GM18520 (cell line): ENCODE measurements around the gene CRHR2.

Experiments
- ATAC-seq: cut with Tn5 transposase; IDR thresholded peaks from one replicate; pipeline ENCODE4 v1.9.1; 2021; ENCODE audit not compliant: unreplicated experiment

Gene CRHR2

DNA sequence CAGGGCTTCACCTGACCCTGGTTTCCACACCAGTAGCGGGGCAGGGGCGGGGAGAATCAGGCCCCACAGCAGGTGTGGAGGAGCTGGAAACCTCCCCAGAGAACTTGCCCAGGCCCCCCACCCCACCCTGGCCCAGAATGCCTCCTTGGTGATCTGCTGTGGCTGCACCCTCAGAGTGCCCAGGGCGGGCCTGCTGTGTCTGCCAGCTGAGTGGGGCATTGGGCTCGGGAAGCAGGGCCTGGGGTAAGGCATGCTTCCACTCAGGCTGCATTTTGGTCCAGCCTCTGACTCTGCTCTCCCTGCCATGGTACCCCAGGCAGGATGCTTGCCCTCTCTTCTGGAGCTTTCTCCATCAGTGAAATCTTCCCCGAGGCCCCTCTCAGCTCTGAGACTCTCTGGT lies 1.1 kb upstream of the CRHR2 start:
- ATAC-seq = no peak

DNA sequence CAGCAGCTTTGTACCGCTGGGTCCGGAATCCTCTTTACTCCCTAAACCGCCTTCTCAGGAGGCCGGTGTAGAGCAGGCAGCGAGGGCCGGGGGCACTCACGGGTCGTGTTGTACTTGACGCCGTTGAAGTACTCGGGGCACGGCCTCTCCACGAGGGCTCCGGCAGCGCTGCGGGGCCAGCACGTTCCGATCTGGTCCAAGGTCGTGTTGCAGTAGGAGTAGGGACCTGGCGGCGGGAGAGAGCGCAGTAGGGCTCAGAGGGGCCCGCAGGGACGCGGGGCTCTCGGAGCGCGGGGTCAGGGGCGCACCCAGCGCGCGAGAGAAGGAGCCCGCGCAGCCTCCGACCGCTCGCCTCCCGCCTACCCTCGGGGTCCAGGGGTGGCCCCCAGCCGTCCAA lies 443 bp downstream of the CRHR2 start:
- no peak for ATAC-seq

DNA sequence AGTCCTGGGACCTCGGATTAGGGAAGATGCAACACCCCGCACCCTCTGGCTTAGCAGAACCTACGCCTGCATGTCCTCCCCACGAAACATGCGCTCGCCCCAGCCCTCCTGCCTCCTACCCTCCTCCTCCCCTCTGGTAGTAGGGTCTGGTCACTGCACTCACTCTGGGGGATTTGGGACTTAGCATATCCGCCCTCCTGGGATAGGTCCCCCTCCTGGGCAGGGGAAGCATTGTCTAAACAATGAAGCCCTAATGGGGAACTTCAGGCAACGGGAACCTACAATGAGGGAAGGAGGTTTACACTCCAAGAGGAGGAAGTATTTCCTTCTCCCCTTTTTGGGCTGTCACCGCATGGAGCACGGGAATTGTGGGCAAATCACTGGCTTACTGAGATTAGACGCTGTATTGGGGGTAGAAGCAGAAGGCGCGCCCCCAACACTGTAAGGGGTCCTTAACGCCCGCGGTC lies 892 bp downstream of the CRHR2 start:
- ATAC-seq = no peak

DNA sequence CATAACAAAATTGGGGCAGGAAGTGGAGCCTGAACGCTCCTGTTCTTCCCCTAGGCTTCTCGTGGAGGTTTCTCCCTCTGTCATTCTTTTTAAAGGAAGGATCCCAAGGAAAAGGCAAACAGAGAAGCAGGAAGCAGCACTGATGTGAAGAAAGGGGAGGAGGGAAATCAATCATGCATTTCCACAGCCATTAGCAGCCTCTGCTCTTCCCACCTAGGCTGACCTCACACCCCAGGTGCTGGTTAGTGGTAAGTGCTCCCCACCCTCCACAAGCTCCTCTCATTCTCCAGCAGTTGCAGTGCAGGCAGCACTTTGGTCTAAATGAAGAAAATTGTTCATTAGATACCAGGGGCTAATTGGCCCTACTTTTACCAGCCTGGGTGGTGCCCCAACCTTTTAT lies 2.6 kb downstream of the CRHR2 start:
- ATAC-seq = no peak

DNA sequence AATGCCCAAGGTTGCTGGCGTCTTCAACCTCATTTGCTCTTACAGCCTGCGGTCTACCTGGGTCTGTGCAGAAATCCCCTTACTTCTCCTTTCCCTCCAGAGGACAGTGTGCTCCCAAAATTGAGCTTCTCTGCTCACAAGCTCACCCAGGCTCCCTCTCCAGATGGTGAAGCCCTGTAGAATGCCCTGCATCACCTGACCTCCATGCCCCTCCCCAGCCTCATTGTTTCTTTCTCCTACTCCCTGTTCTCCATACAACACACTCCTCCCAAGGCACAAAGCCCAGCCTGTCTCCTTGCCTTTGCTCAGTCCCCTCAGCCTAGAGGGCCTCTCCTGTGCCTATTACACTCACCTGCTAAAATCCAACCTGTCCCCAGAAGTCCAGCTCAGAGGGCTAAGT lies 3.5 kb downstream of the CRHR2 start:
- no peak for ATAC-seq

DNA sequence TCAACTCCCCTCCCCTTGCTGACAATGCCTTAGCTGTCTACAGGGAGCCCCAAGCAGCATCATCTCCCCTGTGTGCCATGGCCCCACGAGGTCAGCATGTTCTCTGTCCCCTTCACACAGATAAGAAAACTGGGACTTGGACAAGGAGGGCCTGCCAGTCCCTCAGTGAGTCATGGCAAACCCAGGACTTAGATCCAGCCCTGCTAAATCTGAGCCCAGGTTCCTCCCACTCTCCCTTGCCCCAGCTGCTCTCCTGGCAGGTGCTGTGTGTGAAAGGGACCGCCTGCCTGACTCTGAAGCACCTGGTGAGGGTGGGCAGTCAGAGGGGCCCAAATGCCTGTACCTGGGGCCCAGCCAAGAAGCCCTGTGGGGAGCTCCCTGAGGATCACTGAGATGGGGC lies 7.4 kb downstream of the CRHR2 start:
- ATAC-seq = no peak

DNA sequence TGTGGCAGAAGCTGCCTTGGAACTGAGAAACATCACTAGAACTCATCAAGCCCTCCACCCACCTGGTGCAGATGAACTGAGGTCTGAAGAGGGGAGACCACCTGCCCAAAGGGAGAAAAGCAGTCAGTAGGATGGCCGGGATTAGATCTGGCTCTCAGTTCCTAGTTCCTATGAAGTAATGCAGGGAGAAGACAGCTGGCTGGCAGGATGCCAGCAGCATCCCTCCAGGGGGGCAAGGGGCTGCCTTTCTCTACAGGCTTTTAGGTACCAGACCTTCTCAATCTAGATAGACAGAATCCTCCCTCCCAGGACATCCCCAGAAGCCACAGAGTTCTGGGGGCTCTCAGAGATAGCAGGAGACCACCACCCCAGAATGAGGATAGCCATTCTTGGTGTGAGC lies 7.8 kb downstream of the CRHR2 start:
- ATAC-seq = no peak

DNA sequence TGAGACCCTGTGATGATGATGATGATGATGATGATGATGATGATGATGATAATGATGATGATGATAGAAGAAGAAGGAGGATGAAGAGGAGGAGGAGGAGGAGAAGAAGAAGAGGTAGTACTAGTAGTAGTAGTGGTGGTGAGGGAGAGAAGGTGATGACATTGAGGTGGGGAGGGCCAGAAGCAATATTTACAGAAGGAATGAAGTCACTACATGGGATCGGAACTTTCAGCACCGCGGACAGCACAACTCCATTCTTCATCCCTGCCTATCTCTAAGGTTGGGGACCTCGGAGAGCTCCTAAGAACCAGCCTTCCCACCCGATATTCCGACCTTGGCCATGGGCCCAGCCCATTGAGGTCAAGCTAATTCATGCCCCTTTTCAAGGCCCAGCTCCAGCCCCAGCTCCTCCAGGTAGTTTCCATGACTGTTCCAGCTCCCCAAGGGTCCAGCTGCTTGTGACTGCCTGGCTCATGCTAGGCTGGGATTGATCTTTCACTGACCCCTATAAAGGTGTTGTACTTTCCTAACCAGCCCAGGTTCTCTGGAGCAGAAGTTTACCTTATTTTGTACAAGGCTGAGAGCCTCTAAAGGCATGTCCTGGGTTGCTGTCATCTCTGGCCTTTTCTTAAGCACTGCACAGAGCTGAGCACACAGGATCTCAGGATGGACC lies 10.3 kb downstream of the CRHR2 start:
- no peak for ATAC-seq

DNA sequence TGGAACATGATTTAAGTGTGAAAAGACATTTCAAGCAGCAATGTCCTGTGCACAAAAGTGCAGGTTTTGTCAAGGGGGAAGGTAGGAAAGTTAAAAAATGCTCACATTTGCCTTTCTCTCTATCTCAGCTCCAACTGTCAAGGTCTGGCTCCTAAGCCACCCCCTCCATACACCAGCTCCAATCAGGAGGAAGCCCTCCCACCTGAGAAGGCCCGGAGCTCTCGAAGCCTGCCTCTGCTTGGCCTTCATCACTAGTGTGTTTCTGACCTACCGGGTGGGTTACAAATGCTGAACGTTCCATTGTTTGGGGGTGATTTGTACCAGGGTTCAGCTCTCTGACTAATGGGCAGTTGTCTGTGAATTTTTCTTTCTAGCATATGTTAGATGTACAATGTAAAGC lies 14.2 kb downstream of the CRHR2 start:
- ATAC-seq = no peak

DNA sequence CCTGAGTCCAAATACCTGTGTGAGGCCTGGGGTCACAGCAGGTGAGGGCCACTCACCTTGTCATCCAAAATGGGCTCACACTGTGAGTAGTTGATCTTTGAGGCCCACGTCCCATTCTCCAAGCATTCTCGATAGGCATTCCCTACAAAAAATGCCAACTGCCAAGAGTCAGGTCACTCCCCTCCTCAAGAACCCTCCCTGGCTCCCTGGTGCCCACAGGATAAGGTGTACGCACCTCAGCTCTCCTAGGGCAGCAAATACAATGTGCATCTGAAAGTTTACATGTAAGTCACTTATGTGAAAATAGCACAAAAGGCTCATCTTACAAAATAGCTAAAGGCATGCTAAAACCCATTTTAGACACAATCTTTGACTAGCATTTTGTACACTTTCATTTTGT lies 15.1 kb downstream of the CRHR2 start:
- no peak for ATAC-seq

DNA sequence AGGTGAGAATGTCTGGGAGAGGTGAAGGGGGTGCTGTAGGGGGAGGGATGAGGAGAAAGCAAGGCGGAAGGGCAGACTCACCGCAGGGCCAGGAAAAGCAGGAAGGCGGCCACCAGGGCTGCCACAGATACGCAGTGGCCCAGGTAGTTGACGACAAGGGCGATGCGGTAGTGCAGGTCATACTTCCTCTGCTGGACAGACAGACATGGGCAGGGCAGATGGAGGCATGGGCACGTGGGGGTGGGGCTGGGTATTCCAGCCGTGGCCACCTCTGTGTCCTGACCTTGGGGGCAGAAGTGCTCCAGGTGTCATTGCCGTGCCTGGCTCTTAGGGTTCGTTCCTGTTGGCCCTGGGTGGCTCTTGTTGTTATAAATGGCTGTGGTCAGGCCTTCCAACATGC lies 16.8 kb downstream of the CRHR2 start:
- ATAC-seq = no peak

DNA sequence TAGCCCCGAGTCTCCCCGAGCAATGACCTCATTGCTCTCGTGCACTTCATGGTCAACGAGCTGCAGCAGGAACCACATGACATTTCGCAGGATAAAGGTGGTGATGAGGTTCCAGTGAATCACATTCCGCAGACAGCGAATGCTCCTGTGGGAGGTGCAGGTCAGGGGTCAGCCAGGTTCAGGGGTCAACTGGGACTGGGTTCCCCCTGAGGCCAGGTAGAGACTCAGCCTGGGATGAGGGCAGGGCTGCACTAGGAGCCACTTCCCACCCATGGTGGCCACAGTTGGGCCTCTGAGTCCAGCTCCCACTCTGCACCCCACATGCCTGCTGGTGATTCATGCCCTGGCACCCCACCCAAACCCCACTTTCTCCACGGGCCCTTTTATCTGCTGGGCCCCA lies 17.2 kb downstream of the CRHR2 start:
- ATAC-seq = no peak

DNA sequence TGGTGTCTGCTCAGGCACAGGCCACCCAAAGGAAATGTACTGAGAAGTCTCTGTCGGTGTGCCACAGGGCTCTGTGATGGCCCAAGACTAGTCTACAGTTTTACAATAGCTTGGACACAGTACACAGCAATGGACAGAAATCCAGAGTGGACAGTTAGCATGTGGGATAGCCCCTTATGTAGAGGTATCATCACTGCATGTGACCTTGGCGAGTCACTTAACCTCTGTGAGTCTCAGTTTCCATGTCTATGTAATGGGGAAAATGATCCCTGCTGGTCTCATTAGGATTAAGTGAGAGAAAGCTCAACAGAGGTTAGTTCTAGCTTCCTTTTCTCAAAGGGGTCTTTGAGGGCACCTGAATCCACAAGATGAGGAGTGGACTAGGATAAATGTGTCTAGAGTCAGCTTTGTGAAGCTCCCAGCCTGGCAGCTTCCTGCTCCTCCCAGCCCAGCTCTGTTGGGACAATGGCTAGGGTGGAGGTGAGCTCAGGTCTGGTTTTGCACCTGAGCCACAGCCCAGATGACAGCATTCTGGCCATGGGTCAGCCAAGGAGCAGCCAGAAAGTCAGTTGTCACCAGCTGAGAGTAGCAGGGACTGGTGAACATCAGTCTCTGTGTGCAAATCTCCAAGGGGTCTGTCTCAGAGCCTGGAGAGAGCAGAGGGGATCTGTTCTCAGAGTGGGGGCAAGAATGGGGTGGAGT lies 17.9 kb downstream of the CRHR2 start:
- no peak for ATAC-seq

DNA sequence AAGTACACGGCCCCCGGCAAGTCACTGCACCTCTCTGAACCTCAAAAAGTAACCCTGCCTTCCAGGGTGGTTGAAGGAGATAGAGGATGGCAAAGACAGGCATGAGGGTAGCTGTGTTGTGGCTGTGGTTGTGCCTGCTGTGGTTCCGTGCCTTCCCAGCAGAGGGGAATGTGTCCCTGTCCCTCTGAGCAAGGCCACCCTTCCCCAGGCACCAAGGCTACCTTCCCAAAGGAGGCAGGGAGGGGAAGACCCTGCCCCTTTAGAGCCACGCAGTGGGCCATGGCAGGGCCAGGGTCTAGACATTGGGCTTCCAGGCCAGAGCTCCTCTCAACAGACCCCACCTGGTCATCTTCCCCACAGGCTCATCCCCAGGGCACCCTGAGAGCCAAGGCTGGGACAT lies 18.8 kb downstream of the CRHR2 start:
- ATAC-seq = no peak

DNA sequence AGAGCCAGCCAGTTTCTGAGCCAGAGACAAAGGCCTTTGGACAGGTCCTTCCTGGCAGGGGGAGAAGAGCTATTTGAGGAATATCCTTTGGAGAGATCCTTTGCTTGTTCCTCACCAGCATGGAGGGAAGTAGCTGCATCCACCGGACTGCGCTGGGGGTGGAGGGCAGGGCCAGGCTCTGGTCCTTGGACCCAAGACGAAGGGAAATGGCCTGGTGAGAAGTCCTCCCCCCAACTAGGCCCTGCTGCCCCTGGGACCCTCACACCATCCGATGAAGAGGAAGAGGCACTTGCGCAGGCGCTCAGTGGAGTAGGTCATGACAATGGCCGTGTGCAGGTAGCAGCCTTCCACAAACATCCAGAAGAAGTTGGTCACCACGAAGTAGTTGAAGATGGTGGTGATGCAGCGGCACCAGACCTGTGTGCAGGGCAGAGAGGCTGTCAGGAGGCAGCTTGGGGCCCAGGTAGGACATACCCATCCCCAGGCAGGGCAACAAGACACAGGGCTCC lies 19.8 kb downstream of the CRHR2 start:
- ATAC-seq = no peak

DNA sequence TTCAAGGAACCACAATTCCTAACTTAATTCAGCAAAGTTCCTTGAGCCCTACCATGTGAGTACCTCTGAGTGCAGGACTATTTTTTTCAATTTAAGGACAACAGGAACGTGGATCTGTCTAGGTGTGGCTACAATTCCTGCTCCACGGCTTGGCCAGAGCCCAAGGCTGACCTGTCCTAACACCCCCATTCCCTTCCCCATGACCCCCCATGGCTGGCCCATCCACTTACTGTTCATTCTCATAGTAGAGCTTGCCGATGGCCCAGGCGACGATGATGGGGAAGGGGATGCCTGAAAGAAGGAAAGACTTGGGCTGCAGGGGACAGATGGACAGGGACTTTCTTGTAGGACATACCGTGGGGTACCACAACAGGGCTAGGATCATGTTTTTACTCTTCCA lies 20.3 kb downstream of the CRHR2 start:
- no peak for ATAC-seq

DNA sequence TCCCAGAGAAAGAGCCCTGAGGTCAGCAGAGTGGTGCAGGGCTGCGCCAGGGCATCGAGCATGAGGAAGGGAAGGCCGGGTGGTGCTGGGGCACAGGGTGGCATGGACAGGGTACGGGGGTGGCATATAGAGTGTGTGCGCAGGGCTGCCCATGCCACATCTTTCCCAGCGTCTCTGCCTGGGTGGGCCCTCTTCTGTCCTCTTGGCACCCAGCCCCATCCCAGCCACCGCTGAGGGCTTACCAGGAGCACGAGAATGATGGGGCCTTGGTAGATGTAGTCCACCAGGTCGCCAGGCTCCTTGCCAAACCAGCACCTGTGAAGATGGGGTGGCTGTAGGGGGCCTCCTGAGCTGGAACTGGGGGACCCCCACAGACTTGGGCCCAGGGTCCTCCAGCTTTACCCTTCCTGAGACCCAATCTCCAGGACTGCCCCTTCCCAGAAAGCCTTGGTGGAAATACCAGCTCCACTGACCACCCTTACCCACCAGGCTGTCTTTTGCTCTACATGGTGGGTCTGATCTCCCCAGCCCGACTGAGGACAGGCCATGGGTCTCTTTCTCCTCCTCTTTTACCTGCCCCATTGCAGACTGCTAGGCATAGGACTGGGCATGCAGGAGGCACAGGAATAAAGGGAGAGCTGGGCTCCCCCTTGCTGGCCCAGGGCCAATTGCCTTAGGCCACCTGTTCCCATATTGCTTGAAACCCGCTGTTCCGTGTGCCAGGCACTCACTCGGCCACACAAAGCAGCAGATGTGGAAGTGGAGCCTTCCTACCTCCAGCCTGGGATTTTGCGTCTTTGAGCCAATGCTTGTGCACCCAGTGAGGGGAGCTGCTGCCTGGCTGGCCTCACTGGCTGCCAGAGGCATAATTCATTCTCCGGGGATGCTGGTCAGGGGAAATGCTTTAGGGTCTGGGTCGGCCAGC lies 21.7 kb downstream of the CRHR2 start:
- no peak for ATAC-seq

DNA sequence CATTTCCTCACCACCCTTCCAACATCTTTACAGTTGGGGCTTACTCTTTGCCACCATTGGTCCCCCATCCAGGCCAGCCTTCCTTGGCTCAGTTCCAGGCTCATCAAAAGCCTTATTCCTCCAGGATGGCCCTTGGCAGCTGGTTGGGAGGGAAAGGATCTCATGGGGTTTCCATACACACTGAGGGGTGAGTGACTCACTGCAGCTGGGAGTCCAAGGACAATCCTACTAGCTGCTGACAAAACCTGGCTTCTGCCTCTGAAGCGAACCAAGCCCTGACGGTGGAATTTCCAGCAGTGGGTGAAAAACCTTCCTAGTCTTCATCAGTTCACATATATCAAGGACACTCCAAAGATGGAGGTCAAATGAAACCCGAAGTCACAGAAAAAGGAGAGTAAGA lies 22.9 kb downstream of the CRHR2 start:
- no peak for ATAC-seq

DNA sequence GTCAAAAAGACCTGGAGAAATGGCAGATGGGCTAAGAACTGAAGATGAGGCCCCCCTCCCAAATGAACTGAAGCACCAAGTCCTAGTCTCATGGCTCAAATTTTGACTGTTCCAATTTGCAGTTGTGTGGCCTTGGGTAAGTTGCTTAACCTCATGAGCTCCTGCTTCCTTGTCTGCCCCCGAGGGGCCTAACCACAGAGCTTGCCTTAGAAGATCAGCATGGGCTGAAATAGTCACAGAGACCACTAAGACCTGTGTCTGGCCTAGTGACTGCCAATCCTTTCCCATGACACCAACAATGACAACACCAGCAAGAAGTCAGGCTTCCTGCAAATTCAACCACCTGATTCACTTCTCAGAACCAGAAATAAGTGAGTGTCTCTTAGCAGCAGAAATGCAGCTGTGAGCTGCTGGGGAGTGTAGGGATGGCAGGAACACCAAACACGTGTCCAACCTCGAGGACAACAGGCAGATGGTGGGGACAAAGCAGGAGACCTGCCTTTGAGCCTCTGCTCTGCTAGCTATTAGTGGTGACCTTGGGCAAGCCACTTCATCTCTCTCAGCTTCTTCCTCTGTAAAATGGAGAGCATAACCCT lies 23.7 kb downstream of the CRHR2 start:
- ATAC-seq = no peak

DNA sequence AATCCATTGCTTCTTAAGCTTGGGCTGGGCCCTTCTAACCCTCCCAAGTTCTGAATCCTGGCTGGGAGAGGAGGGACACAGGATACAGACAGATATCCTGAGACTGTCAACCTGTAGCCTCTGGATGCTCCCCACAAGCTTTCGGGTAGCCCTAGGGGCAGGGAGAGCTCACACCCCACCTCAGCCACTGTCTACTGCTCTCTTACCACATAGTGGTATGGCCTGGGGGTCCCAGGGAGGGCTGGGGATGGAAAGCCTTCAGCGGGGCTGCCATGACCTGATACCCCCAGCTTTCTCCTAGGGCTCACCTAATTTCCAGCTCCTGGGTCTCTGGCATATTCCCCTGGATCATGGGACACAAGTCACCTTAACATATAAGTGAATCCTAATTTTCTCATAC lies 25.1 kb downstream of the CRHR2 start:
- no peak for ATAC-seq
